Memory B cell (primary cell): ENCODE measurements around the gene PTPRQ.
"Not testable (repeated sequence)": the region's sequence is repeated elsewhere in the genome, so short reads cannot be mapped to it uniquely, and the experiment has no call there.

ENCODE experiments used
- ATAC-seq: fragments of 150-1000 bp; cut with Tn5 transposase; 2 replicates; pipeline ENCODE4 v1.10.0; 2021; ENCODE audit warnings: low read depth, mild to moderate bottlenecking, moderate library complexity
- DNase-seq, 2 donors: peaks; one replicate each; pipeline ENCODE4 v3.0.0; 2022; ENCODE audit warnings: low spot score in 2 of 2
- H3K27ac Mint-ChIP-seq: one replicate; pipeline ENCODE4 v1.8.0; 2022; ENCODE audit warnings: mild to moderate bottlenecking, moderate library complexity, mixed read lengths
- H3K27me3 Mint-ChIP-seq: one replicate; pipeline ENCODE4 v1.8.0; 2022; ENCODE audit warnings: mixed read lengths
- H3K36me3 Mint-ChIP-seq: one replicate; pipeline ENCODE4 v1.8.0; 2022; ENCODE audit warnings: mild to moderate bottlenecking, mixed read lengths
- H3K4me1 Mint-ChIP-seq: one replicate; pipeline ENCODE4 v1.8.0; 2022; ENCODE audit warnings: mixed read lengths
- H3K4me3 Mint-ChIP-seq: one replicate; pipeline ENCODE4 v1.8.0; 2022; ENCODE audit warnings: mild to moderate bottlenecking, moderate library complexity, mixed read lengths
- H3K9me3 Mint-ChIP-seq: one replicate; pipeline ENCODE4 v1.8.0; 2022; ENCODE audit warnings: mixed read lengths

PTPRQ gene

DNA sequence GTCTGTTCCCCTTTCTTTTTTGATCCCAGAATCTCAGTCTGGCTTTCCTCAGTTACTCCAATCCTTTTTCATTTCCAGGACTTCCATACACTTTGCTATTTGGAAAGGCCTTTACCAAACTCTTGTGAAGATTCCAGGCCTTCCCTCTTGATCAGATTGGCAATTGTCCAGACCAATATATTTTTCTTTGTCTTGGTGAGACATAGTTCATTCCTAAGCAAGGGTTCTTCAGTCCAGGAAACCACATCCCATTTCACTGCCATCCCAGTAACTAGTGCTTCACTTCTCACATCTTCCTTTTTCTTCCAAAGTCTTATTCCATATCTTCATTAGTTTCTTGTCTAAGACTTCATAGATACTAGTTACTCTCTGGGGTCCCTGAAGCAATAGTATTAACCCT is 2.1 kb upstream of the PTPRQ start:
- no peak overlapping the region for H3K27ac Mint-ChIP-seq
- H3K4me3 Mint-ChIP-seq: no peak overlapping the region
- DNase-seq (no peak), ATAC-seq (no peak)
- no peaks in the 10 kb centered on the region for H3K36me3 Mint-ChIP-seq
- H3K4me1 Mint-ChIP-seq: no peaks in the 10 kb centered on the region
- no peaks in the 10 kb centered on the region for H3K27me3 Mint-ChIP-seq
- peaks cover 4% of the 10 kb centered on the region for H3K9me3 Mint-ChIP-seq

DNA sequence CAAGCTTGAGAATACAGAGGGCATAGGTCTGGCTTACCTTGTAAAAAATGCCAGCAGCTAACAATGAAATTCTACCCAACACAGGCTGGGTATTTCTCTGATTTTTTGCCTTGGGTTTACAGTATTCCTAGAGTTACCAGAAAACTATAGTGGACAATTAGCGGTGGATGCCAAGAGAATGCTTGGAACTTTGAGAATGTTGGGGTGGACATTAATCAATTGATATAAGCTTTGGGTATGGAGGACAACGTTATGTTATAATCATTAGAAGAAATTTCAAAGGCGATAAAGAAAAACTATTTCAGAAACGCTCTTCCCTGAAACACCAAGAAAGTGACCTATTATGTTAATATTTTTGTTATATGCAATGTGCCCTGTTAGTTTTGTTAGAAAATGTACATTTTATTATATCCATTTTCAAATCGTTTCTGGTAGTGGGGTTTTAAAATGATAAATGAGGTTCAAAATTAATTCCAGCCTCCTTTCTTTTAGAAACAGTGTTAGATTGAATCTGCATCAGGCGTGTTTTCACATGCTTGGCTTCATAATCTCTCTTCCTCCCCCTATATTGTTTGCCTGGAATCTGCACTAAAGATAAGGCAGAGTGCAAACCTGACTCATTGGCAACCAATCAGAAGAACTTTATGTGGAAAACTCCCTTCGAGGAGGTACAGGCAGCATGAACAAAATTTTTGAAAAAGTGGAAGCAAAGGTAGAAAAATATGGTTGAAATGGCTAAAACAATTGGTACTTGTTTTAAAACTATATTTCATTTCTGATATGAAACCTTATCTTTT is 1.4 kb upstream of the PTPRQ start:
- H3K27me3 Mint-ChIP-seq: no peaks in the 10 kb centered on the region
- H3K27ac Mint-ChIP-seq: no peak overlapping the region
- peaks cover 8% of the 10 kb centered on the region for H3K9me3 Mint-ChIP-seq
- H3K36me3 Mint-ChIP-seq: no peaks in the 10 kb centered on the region
- H3K4me1 Mint-ChIP-seq: no peaks in the 10 kb centered on the region
- H3K4me3 Mint-ChIP-seq: no peak overlapping the region
- DNase-seq (no peak), ATAC-seq (no peak)

DNA sequence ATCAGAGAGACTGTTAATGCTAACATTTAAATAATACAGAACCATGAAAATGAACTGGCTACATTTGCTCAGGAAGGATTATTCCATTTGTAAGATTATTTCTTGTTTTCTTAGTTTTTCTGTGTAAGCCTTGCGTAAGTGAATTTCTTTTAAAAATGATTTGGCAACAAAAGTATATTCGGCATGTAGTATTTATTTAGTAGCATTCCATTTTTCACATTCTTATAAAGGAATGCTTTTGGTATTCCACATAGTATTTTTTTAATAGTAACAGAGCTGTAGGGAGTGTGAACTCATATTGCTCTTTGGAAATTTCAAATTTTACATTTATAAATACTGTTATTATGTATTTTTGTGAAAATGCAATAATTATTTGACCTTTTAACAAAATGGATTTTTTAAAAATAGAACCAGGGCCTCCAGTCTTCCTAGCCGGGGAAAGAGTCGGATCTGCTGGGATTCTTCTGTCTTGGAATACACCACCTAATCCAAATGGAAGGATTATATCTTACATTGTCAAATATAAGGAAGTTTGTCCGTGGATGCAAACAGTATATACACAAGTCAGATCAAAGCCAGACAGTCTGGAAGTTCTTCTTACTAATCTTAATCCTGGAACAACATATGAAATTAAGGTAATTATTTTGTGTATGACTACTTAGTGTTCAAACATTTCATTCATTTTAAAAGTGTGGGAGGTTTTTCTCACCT is 1.2 kb downstream of the PTPRQ start:
- Mint-ChIP-seq H3K36me3 (no peaks in the 10 kb centered on the region), H3K27ac (no peak overlapping the region), H3K9me3 (peaks cover 8% of the 10 kb centered on the region), H3K27me3 (no peaks in the 10 kb centered on the region), H3K4me3 (no peak overlapping the region), H3K4me1 (no peaks in the 10 kb centered on the region)
- ATAC-seq (no peak), DNase-seq (no peak)

DNA sequence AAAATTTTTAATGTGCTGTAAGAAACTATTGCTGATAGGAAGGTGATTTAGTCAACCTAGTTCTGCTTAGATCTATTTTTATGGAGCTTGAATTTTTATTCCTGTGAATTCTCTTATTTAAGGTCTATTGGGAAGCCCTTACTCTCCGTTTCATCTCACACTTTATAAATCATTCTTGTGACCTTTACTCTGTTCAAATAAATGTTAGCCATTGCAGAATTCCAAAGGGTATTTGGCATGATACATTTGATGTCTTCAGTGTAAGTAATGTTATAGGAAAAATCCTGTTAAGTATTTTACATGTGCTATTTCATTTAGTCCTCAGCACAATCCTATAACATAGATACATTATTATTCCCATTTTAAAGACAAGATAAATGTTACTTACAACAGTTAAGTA is 12.5 kb downstream of the PTPRQ start:
- no peak overlapping the region for H3K27ac Mint-ChIP-seq
- no peak for DNase-seq
- H3K9me3 Mint-ChIP-seq: peaks cover 3% of the 10 kb centered on the region
- no peak for ATAC-seq
- no peaks in the 10 kb centered on the region for H3K27me3 Mint-ChIP-seq
- H3K4me1 Mint-ChIP-seq: no peaks in the 10 kb centered on the region
- no peaks in the 10 kb centered on the region for H3K36me3 Mint-ChIP-seq
- H3K4me3 Mint-ChIP-seq: no peak overlapping the region

DNA sequence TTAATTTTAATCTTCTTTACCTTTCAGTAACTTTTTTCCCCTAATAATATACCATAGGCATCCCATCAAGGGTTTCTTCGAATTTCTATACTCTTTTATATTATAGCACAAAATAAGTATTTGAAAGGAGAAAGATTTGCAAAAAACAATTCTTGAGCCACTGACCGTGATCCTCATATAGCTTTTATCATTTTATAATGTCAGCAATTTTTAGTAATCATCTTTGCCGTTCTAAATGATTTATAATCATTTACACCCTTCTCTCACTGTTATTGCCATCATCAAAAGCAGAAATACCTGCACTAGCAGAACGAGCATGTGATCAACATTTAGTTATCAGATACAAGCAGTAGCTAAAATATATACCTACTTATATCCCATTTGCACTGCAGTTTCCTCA is 16.9 kb downstream of the PTPRQ start:
- ATAC-seq: no peak
- no peak for DNase-seq
- Mint-ChIP-seq H3K27me3 (no peaks in the 10 kb centered on the region), H3K27ac (no peak overlapping the region), H3K36me3 (no peaks in the 10 kb centered on the region), H3K4me3 (no peak overlapping the region), H3K9me3 (no peaks in the 10 kb centered on the region), H3K4me1 (no peaks in the 10 kb centered on the region)

DNA sequence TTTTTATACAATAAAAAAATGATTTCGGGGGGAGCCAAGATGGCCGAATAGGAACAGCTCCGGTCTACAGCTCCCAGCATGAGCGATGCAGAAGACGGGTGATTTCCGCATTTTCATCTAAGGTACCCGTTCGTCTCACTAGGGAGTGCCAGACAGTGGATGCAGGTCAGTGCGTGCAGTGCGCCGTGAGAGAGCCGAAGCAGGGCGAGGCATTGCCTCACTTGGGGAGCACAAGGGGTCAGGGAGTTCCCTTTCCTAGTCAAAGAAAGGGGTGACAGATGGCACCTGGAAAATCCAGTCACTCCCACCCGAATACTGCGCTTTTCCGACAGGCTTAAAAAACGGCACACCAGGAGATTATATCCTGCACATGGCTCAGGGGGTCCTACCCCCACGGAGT is 17.8 kb downstream of the PTPRQ start:
- not testable (repeated sequence) for ATAC-seq, H3K9me3 Mint-ChIP-seq, H3K4me1 Mint-ChIP-seq, DNase-seq, H3K27ac Mint-ChIP-seq, H3K36me3 Mint-ChIP-seq, H3K4me3 Mint-ChIP-seq, H3K27me3 Mint-ChIP-seq

DNA sequence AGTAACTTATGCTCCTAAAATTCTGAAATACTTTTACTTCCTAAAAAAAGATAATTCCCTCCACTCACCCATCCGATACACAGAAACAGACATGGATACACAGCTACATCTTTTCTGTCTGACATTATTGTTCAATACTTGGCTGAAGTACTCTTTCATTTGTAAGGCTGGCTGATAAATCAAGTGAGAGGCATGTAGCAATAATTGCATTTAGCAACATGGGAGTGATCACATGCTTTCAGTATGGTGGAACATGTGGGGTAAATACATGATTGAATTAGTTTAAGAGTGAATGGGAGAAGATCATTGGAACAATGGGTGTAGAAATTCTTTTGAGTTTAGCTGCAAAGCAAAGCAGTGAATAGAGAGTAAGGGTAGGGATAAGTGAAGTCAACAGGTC is 25.6 kb downstream of the PTPRQ start:
- no peaks in the 10 kb centered on the region for H3K27me3 Mint-ChIP-seq
- H3K36me3 Mint-ChIP-seq: no peaks in the 10 kb centered on the region
- ATAC-seq (no peak), DNase-seq (no peak)
- H3K4me3 Mint-ChIP-seq: no peak overlapping the region
- no peaks in the 10 kb centered on the region for H3K9me3 Mint-ChIP-seq
- H3K4me1 Mint-ChIP-seq: no peaks in the 10 kb centered on the region
- H3K27ac Mint-ChIP-seq: no peak overlapping the region

DNA sequence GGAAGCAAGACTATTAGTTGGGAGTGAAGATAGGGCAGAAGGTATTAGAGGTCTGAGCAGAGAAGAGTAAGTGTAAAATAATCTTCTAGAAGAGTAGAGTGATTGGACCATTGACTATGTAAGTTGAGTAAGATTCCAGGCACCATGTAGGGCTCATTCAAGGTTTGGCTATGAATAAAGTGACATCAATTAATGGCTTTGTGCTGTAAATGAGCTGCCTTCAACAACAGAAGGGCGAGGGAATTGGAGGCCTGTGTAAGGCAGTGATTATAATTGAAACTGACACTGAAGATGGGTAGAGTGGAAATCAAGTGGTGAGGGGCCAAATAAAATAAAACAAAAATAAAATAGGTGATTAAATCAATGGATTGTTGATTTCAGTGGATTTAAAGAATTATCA is 26.4 kb downstream of the PTPRQ start:
- no peaks in the 10 kb centered on the region for H3K4me1 Mint-ChIP-seq

DNA sequence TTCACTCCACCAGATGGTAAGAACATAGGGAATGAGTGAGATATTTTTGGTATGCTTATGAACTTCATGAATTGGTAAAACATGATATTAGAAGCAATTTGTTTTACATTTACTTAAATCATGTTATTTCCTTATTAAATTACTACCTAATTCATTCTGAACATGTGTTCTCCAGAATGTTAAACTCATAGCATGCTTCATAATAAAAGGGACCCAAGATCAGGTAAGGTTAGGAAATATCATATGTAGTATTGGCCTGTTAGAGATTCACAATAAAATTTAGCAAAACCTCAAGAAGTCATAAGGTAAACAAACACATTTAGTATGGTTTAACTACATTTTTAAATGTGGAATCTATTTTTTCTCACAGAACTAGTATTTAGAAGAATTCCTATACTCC is 28.2 kb downstream of the PTPRQ start:
- ATAC-seq: no peak
- Mint-ChIP-seq H3K27ac (no peak overlapping the region), H3K4me1 (no peaks in the 10 kb centered on the region), H3K9me3 (no peaks in the 10 kb centered on the region), H3K4me3 (no peak overlapping the region), H3K27me3 (no peaks in the 10 kb centered on the region), H3K36me3 (no peaks in the 10 kb centered on the region)
- DNase-seq: no peak

More for the DNA sequence above, 26.4 kb downstream of the PTPRQ start:
- ATAC-seq (no peak), DNase-seq (no peak)
- H3K27ac Mint-ChIP-seq: no peak overlapping the region
- H3K36me3 Mint-ChIP-seq: no peaks in the 10 kb centered on the region
- H3K9me3 Mint-ChIP-seq: no peaks in the 10 kb centered on the region
- no peaks in the 10 kb centered on the region for H3K27me3 Mint-ChIP-seq
- no peak overlapping the region for H3K4me3 Mint-ChIP-seq

DNA sequence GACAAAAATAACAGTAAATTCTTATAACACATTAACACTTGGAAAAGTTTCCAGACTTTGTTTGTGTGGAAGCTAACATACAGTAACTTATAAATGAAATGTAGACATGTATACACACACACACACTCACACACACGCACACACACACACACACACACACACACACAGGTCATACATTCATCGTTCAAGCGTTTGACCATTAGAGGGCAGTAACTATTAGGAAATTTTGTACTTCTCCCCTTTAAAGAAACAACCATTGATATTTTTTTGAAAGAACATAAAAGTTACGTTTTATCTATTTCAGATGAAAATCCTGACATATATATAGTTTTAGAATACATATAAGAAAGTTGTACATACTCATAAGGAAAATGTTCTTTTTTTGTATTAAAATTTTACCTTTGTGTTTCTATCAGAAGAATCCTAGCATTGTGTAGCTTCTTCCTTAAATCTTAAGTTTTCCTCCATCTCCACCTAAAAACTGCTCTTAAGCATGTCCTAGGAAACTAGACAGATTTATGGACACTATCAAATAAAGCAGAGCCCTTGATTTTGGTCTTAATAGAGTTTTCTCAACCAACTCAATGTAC is 29.0 kb downstream of the PTPRQ start:
- no peak for DNase-seq
- Mint-ChIP-seq H3K27ac (no peak overlapping the region), H3K27me3 (no peaks in the 10 kb centered on the region)

DNA sequence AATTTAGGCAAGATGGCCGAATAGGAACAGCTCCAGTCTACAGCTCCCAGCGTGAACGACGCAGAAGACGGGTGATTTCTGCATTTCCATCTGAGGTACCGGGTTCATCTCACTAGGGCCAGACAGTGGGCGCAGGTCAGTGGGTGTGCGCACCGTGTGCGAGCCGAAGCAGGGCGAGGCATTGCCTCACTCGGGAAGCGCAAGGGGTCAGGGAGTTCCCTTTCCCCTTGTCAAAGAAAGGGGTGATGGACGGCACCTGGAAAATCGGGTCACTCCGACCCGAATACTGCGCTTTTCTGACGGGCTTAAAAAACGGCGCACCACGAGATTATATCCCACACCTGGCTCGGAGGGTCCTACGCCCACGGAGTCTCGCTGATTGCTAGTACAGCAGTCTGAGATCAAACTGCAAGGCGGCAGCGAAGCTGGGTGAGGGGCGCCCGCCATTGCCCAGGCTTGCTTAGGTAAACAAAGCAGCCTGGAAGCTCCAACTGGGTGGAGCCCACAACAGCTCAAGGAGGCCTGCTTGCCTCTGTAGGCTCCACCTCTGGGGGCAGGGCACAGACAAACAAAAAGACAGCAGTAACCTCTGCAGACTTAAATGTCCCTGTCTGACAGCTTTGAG is 33.6 kb downstream of the PTPRQ start:
- ATAC-seq, H3K36me3 Mint-ChIP-seq, H3K9me3 Mint-ChIP-seq, H3K27ac Mint-ChIP-seq, H3K27me3 Mint-ChIP-seq, H3K4me1 Mint-ChIP-seq, DNase-seq, H3K4me3 Mint-ChIP-seq: not testable (repeated sequence)

More for the DNA sequence above, 29.0 kb downstream of the PTPRQ start:
- no peak overlapping the region for H3K4me3 Mint-ChIP-seq
- H3K36me3 Mint-ChIP-seq: no peaks in the 10 kb centered on the region
- no peaks in the 10 kb centered on the region for H3K4me1 Mint-ChIP-seq
- ATAC-seq: no peak
- no peaks in the 10 kb centered on the region for H3K9me3 Mint-ChIP-seq

DNA sequence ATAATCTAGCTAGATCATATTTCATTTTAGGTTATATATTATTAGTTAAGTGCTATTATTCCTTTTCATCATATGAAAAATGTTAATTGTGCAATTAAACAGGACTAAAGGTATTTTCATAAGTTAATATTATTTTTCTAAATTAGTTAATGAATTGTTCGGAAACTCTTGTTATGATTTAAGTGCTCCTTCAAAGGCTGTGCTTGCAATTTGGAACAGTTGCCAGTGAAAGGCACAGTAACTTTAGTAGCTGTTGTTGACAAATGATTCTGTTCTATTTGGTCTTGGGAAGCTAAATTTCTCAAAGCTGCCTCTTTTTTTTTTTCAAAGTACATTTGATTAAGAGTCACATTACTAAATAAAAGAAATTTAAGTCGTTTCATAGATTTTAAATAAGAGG is 40.7 kb downstream of the PTPRQ start:
- H3K27me3 Mint-ChIP-seq: peaks cover under 1% of the 10 kb centered on the region
- H3K4me3 Mint-ChIP-seq: no peak overlapping the region
- DNase-seq (no peak), ATAC-seq (no peak)
- no peaks in the 10 kb centered on the region for H3K36me3 Mint-ChIP-seq
- no peaks in the 10 kb centered on the region for H3K4me1 Mint-ChIP-seq
- H3K27ac Mint-ChIP-seq: no peak overlapping the region
- no peaks in the 10 kb centered on the region for H3K9me3 Mint-ChIP-seq

DNA sequence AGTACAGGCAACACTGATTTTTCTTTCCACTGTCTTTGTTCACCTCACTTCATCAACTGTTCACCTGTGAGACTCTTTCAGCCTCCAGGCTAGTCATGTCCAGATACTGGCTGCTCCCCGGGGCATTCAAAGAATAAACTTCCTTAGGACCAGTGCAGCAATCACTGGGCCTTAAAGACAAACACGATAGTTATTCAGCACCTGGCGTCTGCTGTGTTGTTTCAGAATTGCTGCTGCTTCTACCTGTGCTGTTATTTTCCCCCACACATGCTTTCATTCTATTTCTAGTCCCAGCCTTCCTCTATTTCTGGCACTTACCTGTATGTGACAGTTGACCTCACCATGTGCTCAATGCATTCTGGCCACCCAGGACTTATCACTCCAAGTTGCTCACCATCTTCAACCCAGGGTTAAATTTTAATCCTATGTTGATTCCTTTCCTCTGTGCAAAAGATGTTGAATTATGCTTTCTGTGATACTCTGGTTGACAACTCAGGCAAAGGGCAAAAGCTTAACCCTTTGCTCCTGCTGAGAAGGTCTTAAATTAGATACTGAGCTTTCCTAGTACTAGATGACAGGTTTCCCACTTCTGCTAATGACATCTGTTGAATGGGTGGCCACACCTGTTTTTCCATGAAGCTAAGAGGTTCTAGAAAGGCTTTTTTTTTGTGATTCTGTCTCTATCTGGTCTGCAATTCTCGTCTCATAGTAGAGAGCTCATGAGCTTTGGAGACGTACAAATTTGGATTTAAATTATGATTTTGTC is 41.4 kb downstream of the PTPRQ start:
- DNase-seq: no peak
- Mint-ChIP-seq H3K27me3 (peaks cover 1% of the 10 kb centered on the region), H3K36me3 (no peaks in the 10 kb centered on the region), H3K9me3 (no peaks in the 10 kb centered on the region), H3K27ac (no peak overlapping the region), H3K4me3 (no peak overlapping the region), H3K4me1 (no peaks in the 10 kb centered on the region)
- no peak for ATAC-seq

DNA sequence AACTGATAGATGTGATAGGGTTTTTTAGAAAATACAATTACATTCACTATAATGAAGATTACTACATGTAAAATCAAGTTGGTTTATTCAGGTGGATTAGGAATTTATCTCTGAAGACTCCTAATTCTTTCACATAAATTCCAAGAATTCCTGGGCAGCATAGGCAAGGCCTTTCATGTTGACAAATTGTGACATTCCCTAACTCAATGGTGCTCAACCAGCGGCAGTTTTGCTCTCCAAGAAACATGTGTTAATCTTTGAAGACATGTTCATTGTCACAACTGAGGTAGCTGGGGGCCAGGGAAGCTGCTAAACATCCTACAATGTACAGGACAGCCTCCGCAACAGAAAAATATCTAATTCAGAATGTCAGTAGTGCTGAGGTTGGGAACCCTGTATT is 46.3 kb downstream of the PTPRQ start:
- H3K27me3 Mint-ChIP-seq: peaks cover 1% of the 10 kb centered on the region
- H3K27ac Mint-ChIP-seq: no peak overlapping the region
- H3K9me3 Mint-ChIP-seq: no peaks in the 10 kb centered on the region
- H3K36me3 Mint-ChIP-seq: no peaks in the 10 kb centered on the region
- H3K4me3 Mint-ChIP-seq: no peak overlapping the region
- ATAC-seq (no peak), DNase-seq (no peak)
- H3K4me1 Mint-ChIP-seq: no peaks in the 10 kb centered on the region
